ENCODE results near the gene A4GNT.

DNA sequence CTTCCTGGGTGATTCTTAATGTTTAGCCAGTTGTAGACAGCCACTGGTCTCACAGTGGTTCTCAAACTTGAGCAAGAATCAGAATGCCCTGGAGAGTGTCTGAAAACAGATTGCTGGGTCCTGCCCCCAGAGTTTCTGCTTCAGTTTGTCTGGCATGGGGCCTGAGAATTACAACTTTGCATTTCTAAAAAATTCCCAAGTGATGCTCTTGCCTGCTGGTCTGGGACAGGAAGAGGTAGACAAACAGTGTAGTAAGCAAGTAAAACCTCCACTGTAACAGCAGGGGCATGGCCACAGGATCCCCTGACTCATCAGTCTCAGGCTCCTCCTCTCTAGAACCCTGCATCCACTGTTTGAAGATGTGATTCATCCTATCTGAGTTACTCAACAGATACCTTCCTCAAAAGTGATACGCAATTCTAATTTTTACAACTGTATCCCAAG is 53.3 kb downstream of the A4GNT start:
- TF ChIP-seq, protein P1, sequence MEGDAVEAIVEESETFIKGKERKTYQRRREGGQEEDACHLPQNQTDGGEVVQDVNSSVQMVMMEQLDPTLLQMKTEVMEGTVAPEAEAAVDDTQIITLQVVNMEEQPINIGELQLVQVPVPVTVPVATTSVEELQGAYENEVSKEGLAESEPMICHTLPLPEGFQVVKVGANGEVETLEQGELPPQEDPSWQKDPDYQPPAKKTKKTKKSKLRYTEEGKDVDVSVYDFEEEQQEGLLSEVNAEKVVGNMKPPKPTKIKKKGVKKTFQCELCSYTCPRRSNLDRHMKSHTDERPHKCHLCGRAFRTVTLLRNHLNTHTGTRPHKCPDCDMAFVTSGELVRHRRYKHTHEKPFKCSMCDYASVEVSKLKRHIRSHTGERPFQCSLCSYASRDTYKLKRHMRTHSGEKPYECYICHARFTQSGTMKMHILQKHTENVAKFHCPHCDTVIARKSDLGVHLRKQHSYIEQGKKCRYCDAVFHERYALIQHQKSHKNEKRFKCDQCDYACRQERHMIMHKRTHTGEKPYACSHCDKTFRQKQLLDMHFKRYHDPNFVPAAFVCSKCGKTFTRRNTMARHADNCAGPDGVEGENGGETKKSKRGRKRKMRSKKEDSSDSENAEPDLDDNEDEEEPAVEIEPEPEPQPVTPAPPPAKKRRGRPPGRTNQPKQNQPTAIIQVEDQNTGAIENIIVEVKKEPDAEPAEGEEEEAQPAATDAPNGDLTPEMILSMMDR (conservative IDR thresholded peaks at IDR 0.05; ENCODE audit: low read length): no peak
- TF ChIP-seq EZH2phosphoT487 (IDR thresholded peaks at IDR 0.05; ENCODE audit: borderline replicate concordance, low read depth, low read length): no peak

Measured in OCI-LY7 (cell line).